ENCODE measurements around the gene CCDC85B.

CCDC85B gene

DNA sequence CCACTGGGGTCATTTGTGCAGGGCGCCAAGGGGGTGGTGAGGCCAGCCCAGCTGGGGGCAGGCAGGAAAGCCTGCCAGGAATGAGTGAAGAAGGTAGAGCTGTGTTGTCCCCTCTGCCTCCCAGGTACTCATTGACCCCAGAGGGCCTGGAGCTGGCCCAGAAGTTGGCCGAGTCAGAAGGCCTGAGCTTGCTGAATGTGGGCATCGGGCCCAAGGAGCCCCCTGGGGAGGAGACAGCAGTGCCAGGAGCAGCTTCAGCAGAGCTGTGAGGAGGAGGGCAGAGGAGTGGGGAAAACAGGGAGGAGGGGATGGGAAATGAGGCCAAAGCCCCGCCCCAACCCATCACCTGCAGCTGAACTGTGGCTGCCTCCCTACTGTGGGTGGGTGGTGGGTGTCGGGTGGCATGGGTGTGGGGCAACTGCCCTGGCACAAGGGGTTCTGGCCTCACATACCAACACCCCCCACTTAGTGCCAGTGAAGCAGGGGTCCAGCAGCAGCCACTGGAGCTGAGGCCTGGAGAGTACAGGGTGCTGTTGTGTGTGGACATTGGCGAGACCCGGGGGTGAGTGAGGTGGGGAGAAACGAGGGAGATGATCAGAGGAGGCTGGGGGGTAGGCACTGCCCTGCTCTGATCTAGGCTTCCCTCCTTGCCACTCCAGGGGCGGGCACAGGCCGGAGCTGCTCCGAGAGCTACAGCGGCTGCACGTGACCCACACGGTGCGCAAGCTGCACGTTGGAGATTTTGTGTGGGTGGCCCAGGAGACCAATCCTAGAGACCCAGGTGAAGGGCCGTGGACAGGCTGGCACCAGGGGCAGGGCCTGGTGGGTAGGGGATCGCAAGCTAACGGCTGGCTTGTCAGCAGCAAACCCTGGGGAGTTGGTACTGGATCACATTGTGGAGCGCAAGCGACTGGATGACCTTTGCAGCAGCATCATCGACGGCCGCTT lies 27.3 kb upstream of the CCDC85B start:
- H3K27ac ChIP-seq: no peak overlapping the region
- TF ChIP-seq, protein P1, sequence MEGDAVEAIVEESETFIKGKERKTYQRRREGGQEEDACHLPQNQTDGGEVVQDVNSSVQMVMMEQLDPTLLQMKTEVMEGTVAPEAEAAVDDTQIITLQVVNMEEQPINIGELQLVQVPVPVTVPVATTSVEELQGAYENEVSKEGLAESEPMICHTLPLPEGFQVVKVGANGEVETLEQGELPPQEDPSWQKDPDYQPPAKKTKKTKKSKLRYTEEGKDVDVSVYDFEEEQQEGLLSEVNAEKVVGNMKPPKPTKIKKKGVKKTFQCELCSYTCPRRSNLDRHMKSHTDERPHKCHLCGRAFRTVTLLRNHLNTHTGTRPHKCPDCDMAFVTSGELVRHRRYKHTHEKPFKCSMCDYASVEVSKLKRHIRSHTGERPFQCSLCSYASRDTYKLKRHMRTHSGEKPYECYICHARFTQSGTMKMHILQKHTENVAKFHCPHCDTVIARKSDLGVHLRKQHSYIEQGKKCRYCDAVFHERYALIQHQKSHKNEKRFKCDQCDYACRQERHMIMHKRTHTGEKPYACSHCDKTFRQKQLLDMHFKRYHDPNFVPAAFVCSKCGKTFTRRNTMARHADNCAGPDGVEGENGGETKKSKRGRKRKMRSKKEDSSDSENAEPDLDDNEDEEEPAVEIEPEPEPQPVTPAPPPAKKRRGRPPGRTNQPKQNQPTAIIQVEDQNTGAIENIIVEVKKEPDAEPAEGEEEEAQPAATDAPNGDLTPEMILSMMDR (IDR thresholded peaks at IDR 0.05): no peak
- peaks cover 60% of the 10 kb centered on the region for H3K36me3 ChIP-seq

DNA sequence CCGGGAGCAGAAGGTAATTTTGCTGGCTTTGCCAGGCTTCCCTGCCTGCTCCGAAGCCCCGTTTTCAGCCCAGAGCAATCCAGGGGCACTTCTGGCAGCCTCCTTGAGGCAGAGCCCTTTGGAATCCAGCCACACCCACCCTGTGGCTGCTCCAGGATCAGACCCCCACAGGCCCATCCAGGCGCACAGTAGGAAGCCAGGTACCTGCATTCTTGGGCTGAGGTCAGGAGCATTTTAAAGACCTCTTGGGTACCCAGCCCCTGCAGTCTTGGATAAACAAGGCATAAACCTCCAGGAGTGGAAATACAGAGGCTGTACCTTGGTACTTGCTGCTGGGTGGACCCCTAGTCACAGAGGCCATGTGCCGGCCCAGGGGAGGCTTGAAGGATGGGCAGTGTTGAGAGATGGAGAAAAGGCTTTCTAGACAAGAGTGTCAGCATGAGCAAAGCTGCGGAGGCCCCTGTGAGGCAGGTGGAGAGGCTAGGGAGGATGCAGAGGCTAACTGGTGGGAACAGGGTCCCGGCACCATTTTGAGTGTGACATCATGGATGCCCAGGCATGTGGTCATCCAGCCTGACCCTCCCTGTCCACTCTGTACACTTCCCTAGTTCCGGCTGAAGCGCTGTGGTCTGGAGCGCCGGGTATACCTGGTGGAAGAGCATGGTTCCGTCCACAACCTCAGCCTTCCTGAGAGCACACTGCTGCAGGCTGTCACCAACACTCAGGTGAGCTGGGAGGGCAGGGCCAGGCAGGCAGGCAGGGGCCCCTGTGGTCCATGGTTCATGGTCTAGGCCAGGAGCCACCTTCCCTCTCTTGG lies 26.4 kb upstream of the CCDC85B start:
- H3K4me1 ChIP-seq (ENCODE audit: control insufficient read depth in 1 of 2, insufficient read depth in 1 of 2, low read depth in 1 of 2, low read length in 1 of 2): peaks cover 30 to 35% of the 10 kb centered on the region in 2 experiments
- H3K4me3 ChIP-seq (ENCODE audit: low read depth in 1 of 2, low read length in 1 of 2): no peak overlapping the region
- no peak overlapping the region for H3K27ac ChIP-seq
- H3K9me3 ChIP-seq: no peaks in the 10 kb centered on the region
- TF ChIP-seq, protein P1 (IDR thresholded peaks at IDR 0.05): no peak
- no peaks in the 10 kb centered on the region for H3K27me3 ChIP-seq
- H3K36me3 ChIP-seq: peaks cover 62% of the 10 kb centered on the region

More for the DNA sequence above, 27.3 kb upstream of the CCDC85B start:
- H3K27me3 ChIP-seq: no peaks in the 10 kb centered on the region
- no peaks in the 10 kb centered on the region for H3K9me3 ChIP-seq
- H3K4me1 ChIP-seq (ENCODE audit: control insufficient read depth in 1 of 2, insufficient read depth in 1 of 2, low read depth in 1 of 2, low read length in 1 of 2): peaks cover 39 to 43% of the 10 kb centered on the region in 2 experiments
- H3K4me3 ChIP-seq (ENCODE audit: low read depth in 1 of 2, low read length in 1 of 2): no peak overlapping the region

DNA sequence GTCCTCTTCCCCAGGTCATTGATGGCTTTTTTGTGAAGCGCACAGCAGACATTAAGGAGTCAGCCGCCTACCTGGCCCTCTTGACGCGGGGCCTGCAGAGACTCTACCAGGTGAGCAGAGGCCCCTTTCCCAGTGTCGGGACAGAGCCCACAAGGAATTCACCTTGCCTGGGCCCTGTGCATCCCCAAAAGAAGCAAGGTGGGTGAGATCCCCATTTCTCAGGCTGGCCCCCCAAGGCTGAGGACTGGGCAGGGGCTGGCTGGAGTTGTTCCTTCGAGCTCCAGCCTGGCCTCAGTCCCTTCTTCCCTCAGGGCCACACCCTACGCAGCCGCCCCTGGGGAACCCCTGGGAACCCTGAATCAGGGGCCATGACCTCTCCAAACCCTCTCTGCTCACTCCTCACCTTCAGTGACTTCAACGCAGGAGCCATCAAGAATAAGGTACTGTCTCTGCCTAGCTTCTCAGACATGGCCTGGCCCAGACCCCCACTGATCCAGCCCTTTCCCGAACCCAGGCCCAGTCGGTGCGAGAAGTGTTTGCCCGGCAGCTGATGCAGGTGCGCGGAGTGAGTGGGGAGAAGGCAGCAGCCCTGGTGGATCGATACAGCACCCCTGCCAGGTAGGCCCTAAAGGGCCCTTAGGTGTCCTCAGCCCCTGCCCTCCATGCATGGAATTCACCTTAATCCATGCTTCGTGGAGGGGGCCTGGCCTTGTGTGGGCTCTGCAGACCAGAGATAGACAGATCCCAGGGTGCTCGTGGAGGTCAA lies 25.6 kb upstream of the CCDC85B start:
- Histone ChIP-seq H3K27ac (no peak overlapping the region), H3K4me3 (ENCODE audit: low read depth in 1 of 2, low read length in 1 of 2) (no peak overlapping the region), H3K4me1 (ENCODE audit: control insufficient read depth in 1 of 2, insufficient read depth in 1 of 2, low read depth in 1 of 2, low read length in 1 of 2) (peaks cover 24 to 29% of the 10 kb centered on the region in 2 experiments), H3K36me3 (peaks cover 62% of the 10 kb centered on the region), H3K9me3 (no peaks in the 10 kb centered on the region), H3K27me3 (no peaks in the 10 kb centered on the region)
- TF ChIP-seq, protein P1 (IDR thresholded peaks at IDR 0.05): no peak

DNA sequence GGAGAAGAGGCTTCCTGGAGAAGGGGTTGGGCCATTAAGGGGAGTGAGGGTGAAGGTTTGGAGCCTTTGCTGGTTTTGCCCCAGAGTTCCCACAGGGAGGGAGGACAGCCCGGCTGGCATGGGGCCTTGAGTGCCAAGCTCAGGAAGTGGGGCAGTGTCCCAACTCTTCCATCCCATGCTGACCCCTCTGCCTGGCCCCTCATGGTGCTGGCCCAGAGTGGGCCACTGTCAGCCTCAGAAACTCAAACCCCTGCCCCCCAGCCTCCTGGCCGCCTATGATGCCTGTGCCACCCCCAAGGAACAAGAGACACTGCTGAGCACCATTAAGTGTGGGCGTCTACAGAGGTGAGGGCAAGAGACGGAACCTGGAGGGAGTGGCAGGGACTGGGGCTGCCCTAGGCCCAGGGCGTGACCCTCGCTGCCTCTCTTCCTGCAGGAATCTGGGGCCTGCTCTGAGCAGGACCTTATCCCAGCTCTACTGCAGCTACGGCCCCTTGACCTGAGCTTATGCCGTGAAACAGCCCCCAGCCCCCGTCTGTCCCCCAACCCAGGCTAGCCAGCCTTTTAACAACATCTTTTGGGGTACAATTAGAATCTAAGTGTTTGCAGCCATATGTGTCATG lies 24.8 kb upstream of the CCDC85B start:
- Histone ChIP-seq H3K27ac (no peak overlapping the region), H3K36me3 (peaks cover 62% of the 10 kb centered on the region), H3K27me3 (no peaks in the 10 kb centered on the region), H3K9me3 (no peaks in the 10 kb centered on the region), H3K4me3 (ENCODE audit: low read depth in 1 of 2, low read length in 1 of 2) (no peak overlapping the region), H3K4me1 (ENCODE audit: control insufficient read depth in 1 of 2, insufficient read depth in 1 of 2, low read depth in 1 of 2, low read length in 1 of 2) (peaks cover 26 to 32% of the 10 kb centered on the region in 2 experiments)
- TF ChIP-seq, protein P1 (IDR thresholded peaks at IDR 0.05): no peak
